GM18505 (cell line): ENCODE results near the gene GPR84.
"Not testable (repeated sequence)": the region's sequence is repeated elsewhere in the genome, so short reads cannot be mapped to it uniquely, and the experiment has no call there.

Experiments
- ATAC-seq: cut with Tn5 transposase; IDR thresholded peaks from one replicate; pipeline ENCODE4 v1.9.1; 2021; ENCODE audit not compliant: unreplicated experiment
- POLR2A ChIP-seq: IDR thresholded peaks from 4 replicates; pipeline ENCODE4 v1.6.1; 2011; ENCODE audit warnings: borderline replicate concordance; ENCODE audit not compliant: insufficient read depth, insufficient read length; ENCODE audit errors: extremely low read depth

GPR84 gene

DNA sequence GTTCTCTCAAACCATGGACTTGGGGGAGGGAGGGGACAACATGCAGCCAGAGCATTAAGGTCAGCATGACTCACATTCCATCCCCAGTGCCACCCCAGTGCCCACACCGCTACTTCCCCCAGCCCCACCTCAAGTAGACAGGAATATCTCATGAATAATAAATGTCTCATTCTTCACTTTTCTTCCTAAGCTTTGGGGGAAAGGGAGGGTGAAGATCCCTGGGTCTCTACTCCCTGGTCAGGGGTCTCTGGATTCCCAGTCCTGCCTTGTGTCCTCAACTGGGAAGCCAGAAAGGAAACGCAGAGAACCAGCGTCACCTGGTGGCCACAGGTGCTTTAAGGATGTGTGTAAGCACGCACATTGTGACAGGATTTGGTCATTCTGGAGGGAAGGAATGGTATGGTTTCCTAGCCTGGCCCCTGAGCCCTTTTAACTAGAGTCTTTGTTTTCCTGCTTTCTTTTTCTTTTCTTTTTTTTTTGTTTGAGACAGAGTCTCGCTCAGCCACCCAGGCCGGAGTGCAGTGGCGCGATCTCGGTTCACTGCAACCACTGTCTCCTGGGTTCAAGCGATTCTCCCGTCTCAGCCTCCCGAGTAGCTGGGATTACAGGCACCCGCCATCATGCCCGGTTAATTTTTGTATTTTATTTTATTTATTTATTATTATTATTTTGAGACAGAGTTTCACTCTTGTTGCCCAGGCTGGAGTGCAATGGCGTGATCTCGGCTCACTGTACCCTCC lies 3.4 kb downstream of the GPR84 start:
- no peak for TF ChIP-seq POLR2A
- no peak for ATAC-seq

- no peak for TF ChIP-seq POLR2A
- no peak for ATAC-seq
These were observed 4.4 kb downstream of the GPR84 start for GRCh38 chr12:54359762-54360351.

DNA sequence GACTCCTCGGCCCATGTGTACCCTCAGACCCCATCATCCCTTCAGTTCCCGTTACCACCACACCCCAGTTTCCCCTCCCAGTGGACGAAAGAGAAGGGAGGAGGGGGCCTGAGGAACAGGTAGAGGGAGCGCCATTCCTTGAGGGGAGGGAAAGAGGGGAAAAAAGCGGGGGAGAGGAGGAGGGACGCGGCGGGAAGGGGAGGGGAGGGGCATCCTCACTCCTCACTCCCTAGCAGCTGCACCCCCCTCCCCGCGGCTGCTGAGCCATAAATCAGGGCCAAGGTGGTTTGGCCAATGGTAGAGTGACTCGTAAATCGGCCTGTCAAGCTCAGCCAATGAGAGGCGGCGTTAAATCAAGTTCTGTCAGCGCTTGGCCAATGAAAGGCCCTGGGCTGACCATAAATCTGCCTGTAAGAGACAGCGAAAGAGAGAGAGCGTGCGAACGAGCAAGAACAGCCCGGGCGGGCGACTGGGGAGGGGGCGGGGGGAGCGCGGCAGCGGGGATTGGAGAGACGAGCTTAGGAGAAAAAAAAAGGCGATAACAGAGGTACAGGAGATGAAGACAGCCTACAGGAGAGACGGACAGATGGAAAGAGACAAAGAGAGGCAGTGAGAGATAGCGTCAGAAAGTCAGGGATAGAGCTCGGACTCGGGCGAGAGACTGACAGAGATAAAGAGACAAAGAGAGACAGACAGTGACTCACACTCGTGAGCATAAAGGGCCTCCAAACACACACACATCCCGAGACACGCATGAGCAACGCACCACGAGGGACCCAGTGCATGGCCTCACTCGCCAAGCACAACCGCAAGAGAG lies 5.1 kb downstream of the GPR84 start:
- TF ChIP-seq POLR2A: no peak

GRCh38 chr12:54358191-54358944 lies 5.9 kb downstream of the GPR84 start:
- no peak for ATAC-seq
- peak; percentile 59 for TF ChIP-seq POLR2A

More for the DNA sequence above, 5.1 kb downstream of the GPR84 start:
- ATAC-seq: peak; percentile 96

DNA sequence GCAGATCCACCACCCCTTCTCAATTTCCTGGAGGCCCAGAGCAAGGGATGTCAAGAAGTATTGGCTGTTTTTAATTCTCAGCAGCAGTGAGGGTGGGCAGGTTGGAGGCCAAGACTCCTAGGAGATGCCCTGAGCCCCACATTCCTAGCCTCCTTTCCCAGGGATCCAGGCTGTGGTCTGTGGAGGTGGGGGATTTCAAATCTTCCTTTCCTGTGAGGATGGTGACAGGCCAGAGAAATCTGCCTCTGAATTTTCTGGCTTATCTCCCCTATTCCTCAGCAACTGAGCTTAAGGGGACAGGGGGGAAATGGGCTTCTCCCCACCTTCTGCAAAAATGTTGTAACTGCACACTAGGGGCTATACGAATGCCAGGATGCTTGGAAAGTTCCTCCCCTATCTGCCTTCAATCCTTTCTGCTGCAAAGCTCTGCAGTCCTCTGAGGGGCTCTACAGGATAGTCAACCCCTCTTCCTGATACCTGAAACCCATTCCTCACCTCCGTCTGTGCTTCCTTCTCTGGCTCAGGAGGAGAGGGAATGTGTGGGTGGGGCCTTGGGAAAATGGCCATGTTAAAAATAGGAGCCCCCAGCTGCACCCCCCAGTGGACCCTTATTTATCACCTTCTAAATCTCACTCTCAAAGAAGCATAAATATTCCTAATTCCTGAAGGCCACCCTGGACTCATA lies 6.6 kb downstream of the GPR84 start:
- ATAC-seq: no peak

GRCh38 chr12:54356951-54357356 lies 7.3 kb downstream of the GPR84 start:
- TF ChIP-seq POLR2A: no peak
- ATAC-seq: no peak

More for the DNA sequence above, 6.6 kb downstream of the GPR84 start:
- TF ChIP-seq POLR2A: no peak

DNA sequence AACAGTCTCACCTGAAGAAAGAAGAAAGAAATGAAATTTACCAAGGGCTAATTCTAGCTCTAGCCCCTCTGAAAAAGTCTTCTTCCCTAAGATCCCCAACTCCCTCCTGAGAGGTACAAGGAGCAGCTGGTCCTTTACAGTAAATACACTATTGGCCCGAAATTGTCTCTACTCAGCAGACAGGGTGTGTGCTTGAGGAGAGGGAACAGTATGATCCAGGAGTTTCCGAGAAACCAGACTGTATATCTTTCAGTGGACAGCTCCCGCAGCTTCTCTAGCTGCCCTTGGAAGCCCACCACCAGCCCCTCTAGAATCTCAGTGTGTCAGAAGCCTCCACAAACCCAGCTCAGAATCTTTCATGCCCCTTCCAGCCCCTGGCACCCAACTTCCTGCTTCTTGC lies 8.1 kb downstream of the GPR84 start:
- no peak for TF ChIP-seq POLR2A
- no peak for ATAC-seq

DNA sequence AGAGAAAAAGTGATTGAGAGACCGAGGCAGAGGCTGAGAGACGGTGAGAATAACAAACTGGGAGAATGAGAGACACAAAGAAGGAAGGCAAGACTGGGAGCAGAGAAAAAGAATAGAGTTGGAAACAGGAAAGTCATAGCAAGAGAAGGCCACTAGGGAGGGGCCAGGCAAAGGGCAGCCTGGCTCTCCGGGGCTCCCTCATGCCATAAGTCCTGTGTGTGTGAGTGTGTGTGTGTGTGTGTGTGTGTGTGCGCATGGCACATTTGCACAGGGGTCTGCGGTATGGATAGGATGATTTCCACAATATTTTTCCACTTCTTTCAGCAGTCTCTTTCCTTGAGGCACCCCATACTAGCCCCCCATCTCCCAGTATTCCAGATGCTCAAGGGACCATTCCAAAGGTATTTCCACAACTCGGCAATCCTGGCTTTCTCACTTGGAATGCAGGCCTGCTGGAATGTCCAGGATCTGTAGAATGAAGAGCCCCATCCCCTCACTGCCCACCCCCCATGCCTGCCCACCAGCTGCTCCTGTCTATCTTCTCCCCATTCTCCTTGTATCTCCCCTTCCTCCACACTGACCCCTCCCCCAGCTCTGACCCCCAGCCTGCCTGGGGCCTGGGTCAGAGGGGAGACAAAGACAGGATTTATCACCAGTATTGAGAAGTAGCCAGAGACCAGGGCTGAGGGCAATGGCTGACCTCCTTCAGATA lies 9.0 kb downstream of the GPR84 start:
- TF ChIP-seq POLR2A: no peak
- no peak for ATAC-seq

- ATAC-seq: not testable (repeated sequence)
These were observed 10.0 kb downstream of the GPR84 start for GRCh38 chr12:54354271-54354670.

DNA sequence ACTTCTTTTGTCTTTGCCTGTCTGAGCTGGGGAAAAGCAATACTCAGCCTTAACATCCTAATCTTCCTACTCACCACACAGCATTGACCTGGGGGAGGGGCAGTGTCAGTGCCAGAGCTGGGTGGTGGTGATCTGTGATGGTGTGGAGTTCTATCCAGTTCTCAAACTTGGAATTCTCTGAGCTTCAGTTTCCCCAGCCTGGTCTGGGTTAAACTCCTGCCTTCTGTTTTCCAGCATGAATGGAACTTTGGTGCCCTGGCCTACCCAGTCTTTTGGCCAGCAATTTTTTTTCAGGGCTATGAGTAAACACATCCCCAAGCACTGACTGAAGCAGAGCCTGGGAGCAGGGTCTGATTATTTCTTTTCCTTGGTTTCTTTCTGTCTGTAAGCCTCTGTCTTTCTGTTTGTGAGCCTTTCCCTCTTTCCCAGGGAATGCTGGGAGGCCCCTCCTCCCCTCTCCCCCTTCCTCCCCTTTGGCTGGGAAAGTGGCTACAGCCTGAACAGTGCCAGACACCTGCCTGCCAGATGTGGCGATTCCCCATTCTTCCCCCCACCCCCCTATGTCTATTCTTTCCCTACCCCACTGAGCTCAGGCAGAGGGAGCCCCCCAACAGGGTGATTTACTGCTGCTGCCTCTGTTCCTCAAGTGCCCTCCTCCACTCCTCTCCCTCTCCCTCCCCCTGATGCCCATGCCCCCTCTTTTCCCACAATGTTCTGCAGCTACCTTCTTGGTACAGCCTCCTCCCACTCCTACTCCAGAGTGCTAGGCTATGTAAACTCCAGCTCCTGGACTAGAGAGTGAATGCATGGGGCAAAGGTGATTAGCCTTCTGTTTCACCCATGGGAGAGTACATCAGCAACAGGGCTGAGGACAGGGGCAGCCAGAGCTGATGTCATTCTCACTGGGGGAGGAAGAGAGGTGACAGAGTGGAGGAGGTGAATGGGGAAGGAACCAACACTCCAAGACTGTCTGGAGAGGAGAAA lies 11.1 kb downstream of the GPR84 start:
- TF ChIP-seq POLR2A: no peak
- no peak for ATAC-seq

DNA sequence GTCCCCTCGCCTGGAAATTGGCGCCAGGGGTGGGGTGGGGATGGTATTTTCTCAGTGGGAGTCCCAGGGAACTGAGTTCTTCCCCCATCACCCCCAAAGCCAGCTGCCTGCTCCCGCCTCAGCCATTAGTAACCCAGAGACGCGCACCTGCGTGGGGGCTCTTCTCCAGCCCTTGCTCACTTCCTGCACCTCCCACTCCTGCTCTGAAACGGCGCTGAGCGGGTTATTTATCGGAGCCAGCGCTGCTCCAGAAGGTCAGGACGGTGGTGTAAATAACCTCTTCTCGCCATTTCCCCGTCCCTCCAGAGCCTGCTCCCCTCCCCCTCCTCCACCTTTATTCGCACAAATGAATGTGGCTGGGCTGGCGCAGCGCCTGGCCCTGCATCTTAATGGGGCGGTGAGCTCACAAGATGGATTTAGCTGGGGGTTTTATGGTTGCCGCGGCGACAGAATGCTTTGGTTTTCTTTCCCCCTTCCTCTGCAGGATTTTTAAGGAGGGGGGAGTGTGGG lies 12.2 kb downstream of the GPR84 start:
- no peak for ATAC-seq
- no peak for TF ChIP-seq POLR2A
